HG03175 (cell line): ENCODE results near the gene IQCE.

Experiments
- ATAC-seq: cut with Tn5 transposase; IDR thresholded peaks from one replicate; pipeline ENCODE4 v1.9.1; 2021; ENCODE audit warnings: mild to moderate bottlenecking, moderate library complexity; ENCODE audit not compliant: unreplicated experiment

IQCE gene

GRCh38 chr7:2613098-2613930 lies 54.5 kb downstream of the IQCE start:
- ATAC-seq: no peak

- ATAC-seq: no peak
Measured at GRCh38 chr7:2613931-2614600, 55.3 kb downstream of the IQCE start.

GRCh38 chr7:2614631-2615330 lies 56.0 kb downstream of the IQCE start:
- no peak for ATAC-seq

- ATAC-seq: no peak
Measured at GRCh38 chr7:2616387-2617324, 57.9 kb downstream of the IQCE start.

GRCh38 chr7:2617325-2617905 lies 58.6 kb downstream of the IQCE start:
- ATAC-seq: no peak

GRCh38 chr7:2619116-2619515 lies 60.3 kb downstream of the IQCE start:
- ATAC-seq: no peak

GRCh38 chr7:2621061-2621828 lies 62.5 kb downstream of the IQCE start:
- ATAC-seq: no peak

GRCh38 chr7:2621948-2622640 lies 63.3 kb downstream of the IQCE start:
- ATAC-seq: no peak

- no peak for ATAC-seq
Measured at GRCh38 chr7:2622869-2623697, 64.3 kb downstream of the IQCE start.

GRCh38 chr7:2623698-2624014 lies 64.9 kb downstream of the IQCE start:
- no peak for ATAC-seq

- ATAC-seq: no peak
Measured at GRCh38 chr7:2624293-2624886, 65.6 kb downstream of the IQCE start.

GRCh38 chr7:2626498-2627117 lies 67.8 kb downstream of the IQCE start:
- no peak for ATAC-seq

GRCh38 chr7:2627258-2628129 lies 68.7 kb downstream of the IQCE start:
- ATAC-seq: no peak

GRCh38 chr7:2628130-2628482 lies 69.3 kb downstream of the IQCE start:
- ATAC-seq: no peak

GRCh38 chr7:2628891-2629290 lies 70.1 kb downstream of the IQCE start:
- no peak for ATAC-seq
